Stomach smooth muscle (tissue), 2 donors: Measurements from ENCODE around the gene ACADVL.
"Not testable (repeated sequence)": the region's sequence is repeated elsewhere in the genome, so short reads cannot be mapped to it uniquely, and the experiment has no call there.

Experiments used
- H3K27ac ChIP-seq: one replicate; pipeline ENCODE4 v1.7.0; 2013; ENCODE audit warnings: mild to moderate bottlenecking, low read length, inconsistent platforms
- H3K27me3 ChIP-seq, 2 donors: one replicate each; pipeline ENCODE4 v1.7.0; 2013; ENCODE audit warnings: low read length in 2 of 2; ENCODE audit not compliant: insufficient read depth in 2 of 2, control insufficient read depth in 1 of 2
- H3K36me3 ChIP-seq, 2 donors: one replicate each; pipeline ENCODE4 v1.7.0; 2013; ENCODE audit warnings: low read length in 2 of 2; ENCODE audit not compliant: control insufficient read depth in 2 of 2, insufficient read depth in 2 of 2
- H3K4me1 ChIP-seq: one replicate; pipeline ENCODE4 v1.7.0; 2013; ENCODE audit warnings: low read length; ENCODE audit not compliant: control insufficient read depth, insufficient read depth
- H3K4me3 ChIP-seq, 2 donors: one replicate each; pipeline ENCODE4 v1.7.0; 2013; ENCODE audit warnings: low read length in 2 of 2
- H3K9ac ChIP-seq, 2 donors: one replicate each; pipeline ENCODE4 v1.7.0; 2013; ENCODE audit warnings: low read length in 2 of 2, mild to moderate bottlenecking in 1 of 2
- H3K9me3 ChIP-seq, 2 donors: one replicate each; pipeline ENCODE4 v1.7.0; 2013; ENCODE audit warnings: low read length in 2 of 2; ENCODE audit not compliant: control insufficient read depth in 2 of 2
- donor health status: healthy.
- donor health status: Pancreatic carcinoma.

The ACADVL gene

DNA sequence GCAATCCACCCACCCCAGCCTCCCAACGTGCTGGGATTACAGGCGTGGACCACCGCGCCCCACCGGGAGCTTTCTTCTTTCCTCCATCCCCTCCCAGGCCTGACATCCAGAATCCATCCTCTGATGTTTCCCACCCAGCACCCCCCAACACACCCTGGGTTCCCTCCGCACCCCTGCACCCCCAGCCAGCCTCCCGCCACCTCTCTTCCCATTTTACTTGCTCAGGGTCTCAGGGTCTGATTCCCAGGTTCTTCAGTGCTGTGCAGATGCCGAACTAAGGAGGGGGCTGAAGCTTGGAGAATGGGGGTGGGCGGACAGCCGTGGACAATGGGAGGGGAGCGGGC is 40.8 kb upstream of the ACADVL start:
- no peaks in the 10 kb centered on the region for H3K36me3 ChIP-seq
- H3K27me3 ChIP-seq: peaks cover 32 to 40% of the 10 kb centered on the region in 2 donors
- no peak overlapping the region for H3K4me3 ChIP-seq
- H3K9ac ChIP-seq: no peak overlapping the region
- no peak overlapping the region for H3K27ac ChIP-seq
- no peaks in the 10 kb centered on the region for H3K9me3 ChIP-seq
- H3K4me1 ChIP-seq: peaks cover 17% of the 10 kb centered on the region

DNA sequence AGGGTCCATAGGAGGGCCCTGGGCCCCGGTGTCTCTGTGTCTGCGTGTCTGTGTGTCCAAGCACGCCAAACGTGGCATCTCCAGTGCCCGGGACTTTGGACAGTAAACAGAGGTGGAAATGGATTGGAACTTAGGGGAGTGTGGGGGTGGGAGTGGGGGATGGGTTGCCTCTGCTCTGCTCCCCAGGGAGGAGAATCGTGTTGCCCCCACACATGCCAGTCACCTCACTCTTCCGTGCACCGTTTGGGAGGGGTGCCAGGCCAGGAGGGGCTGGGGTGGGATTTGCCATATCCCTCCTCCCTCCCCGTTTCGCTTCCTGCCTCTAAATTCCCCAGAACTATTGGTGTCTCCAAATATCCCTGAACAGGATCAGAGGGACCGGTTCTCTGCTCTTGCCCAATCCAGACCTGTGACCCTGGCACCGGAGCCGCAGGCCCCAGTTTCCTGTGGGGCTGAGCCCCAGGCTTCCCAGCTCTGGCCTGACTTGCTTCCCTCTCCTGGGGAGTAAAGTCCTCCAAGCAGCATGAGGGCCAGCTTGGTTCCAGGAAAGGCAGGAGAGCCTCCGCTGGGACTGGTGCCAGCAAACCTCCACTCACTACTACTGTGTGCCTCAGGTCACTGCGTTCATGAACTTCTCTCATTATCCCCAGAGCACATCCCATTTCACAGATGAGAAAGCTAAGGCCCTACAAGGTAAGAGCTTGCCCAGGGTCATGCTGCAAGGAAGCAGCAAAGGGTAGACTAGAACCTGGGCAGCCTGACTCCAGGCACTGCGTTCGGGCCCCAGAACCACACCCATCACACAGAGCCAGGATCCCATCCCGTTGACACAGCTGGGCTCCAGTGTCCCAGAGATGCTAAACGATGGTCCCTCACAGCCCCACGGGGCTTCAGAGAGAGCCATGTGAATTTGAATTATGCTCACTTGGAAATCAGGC is 40.2 kb upstream of the ACADVL start, which contains the start of gene ASGR1:
ASGR1 (minus strand) TSS at position 54 of the 938 bp plus-strand sequence. CDS start 807 bp downstream, outside the sequence.
- no peak within 1 kb of the TSS for H3K4me3 ChIP-seq
- no peak within 1 kb of the TSS for H3K9ac ChIP-seq
- peaks cover 28 to 33% of the 10 kb centered on the region in 2 donors for H3K27me3 ChIP-seq

DNA sequence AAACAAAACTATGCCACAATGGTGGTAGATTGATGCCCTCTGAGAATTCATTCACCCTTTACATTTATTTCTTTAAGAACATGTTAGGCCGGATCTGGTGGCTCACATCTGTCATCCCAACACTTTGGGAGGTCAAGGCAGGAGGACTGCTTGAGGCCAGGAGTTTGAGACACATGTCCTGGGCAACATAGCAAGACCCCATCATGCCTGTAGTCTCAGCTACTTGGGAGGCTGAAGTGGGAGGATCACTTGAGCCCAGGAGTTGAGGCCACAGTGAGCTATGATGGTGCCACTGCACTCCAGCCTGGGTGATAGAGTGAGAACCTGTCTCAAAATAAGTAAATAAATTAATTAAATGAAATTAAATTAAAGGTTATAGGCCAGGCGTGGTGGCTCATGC is 37.6 kb upstream of the ACADVL start:
- H3K36me3 ChIP-seq, H3K4me3 ChIP-seq, H3K9me3 ChIP-seq, H3K9ac ChIP-seq, H3K27ac ChIP-seq: not testable (repeated sequence)
- Histone ChIP-seq H3K27me3 (peaks cover 11 to 14% of the 10 kb centered on the region in 2 donors), H3K4me1 (peaks cover 15% of the 10 kb centered on the region)

More for the DNA sequence above, 40.2 kb upstream of the ACADVL start, which contains the start of gene ASGR1:
- no peaks in the 10 kb centered on the region for H3K36me3 ChIP-seq
- H3K4me1 ChIP-seq: peaks cover 14% of the 10 kb centered on the region
- no peaks in the 10 kb centered on the region for H3K9me3 ChIP-seq
- no peak within 1 kb of the TSS for H3K27ac ChIP-seq

DNA sequence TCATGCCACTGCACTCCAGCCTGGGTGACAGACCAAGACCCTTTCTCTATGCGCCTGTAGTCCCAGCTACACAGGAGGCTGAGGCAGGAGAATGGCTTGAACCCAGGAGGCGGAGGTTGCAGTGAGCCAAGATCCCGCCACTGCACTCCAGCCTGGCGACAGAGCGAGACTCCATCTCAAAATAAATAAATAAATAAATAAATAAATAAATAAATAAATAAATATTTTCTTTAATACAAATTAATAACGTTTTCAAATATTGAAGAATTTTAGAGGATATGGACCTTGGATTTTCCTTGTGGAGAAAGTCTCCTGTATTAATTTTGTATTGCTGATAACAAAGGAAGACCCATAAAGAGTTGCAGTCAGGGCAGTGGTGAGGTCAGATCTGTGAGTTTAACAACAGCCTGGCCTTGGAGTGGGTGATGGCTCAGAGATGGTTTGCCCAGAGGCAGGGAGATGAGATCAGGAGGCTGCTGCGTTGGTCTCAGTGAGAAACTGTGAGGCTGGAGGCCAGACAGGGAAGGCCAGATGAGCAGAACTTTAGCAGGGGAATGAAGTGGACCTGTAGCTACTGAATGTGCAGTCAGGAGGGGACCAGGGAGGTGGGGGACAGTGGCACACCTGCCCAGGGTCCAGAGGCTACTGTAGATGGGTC is 36.2 kb upstream of the ACADVL start:
- Histone ChIP-seq H3K9ac (no peak overlapping the region), H3K27me3 (peaks cover 0 to 2% of the 10 kb centered on the region in 2 donors), H3K9me3 (no peaks in the 10 kb centered on the region), H3K4me1 (peaks cover 3% of the 10 kb centered on the region), H3K36me3 (no peaks in the 10 kb centered on the region), H3K4me3 (no peak overlapping the region), H3K27ac (no peak overlapping the region)

DNA sequence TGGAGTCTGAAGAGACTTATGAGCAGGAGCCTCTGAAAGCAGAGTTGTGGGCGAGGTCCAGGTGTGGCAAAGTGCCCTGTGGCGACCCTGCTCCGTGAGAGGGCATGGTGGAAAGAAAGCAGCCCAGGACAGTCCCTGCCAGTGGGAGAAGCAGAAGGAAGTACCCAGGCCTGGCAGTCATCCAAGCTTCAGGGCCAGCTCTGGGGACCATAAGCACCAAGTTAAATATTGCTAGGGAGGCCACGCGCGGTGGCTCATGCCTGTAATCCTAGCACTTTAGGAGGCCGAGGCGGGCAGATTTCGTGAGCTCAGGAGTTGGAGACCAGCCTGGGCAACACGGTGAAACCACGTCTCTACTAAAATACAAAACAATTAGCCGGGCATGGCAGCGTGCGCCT is 35.6 kb upstream of the ACADVL start:
- peaks cover 0 to 1% of the 10 kb centered on the region in 2 donors for H3K27me3 ChIP-seq
- peaks cover 3% of the 10 kb centered on the region for H3K4me1 ChIP-seq
- H3K4me3 ChIP-seq: no peak overlapping the region
- H3K27ac ChIP-seq: no peak overlapping the region
- no peaks in the 10 kb centered on the region for H3K36me3 ChIP-seq
- H3K9ac ChIP-seq: no peak overlapping the region
- no peaks in the 10 kb centered on the region for H3K9me3 ChIP-seq

DNA sequence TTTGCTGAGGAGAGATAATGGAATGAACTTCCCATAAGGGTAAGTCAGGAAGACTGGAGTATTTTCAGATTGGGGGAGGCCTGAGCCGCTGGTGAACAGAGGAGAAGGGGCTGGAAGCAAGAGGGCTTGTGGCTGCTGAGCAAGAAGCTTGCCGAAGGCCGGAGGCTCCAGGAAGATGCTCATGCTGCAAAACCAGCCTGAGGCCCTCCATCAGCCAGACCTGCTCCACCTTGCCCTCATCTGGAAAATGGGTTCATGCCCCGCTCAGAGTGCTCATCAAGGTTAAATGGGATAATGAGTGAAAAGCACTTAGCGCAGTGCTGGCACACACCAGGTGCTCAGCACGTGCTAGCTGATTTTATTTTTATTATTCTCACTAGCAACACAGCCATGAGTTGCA is 35.1 kb upstream of the ACADVL start:
- no peak overlapping the region for H3K9ac ChIP-seq
- no peaks in the 10 kb centered on the region for H3K36me3 ChIP-seq
- no peak overlapping the region for H3K4me3 ChIP-seq
- H3K27ac ChIP-seq: no peak overlapping the region
- H3K9me3 ChIP-seq: no peaks in the 10 kb centered on the region
- peaks cover 3% of the 10 kb centered on the region for H3K4me1 ChIP-seq
- H3K27me3 ChIP-seq: no peaks in the 10 kb centered on the region

DNA sequence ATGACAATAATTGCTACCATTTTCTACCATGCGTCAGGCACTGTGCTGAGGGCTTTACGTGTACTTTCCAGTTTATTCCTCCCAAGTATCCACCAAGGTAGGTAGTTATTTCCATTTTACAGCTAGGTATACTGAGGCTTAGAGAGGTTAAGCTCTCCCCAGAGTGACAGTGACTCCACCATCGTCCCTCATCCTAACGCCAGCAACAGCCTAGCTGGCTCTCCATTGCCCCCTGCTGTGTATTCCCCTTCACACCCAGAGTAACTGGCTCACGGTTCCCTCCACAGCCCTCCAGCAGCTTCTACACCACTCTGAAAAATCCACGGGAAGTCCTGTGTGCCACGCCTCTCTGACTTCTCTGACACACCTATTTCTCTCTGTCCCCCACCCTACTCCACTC is 33.5 kb upstream of the ACADVL start:
- H3K9ac ChIP-seq: no peak overlapping the region
- H3K27me3 ChIP-seq: no peaks in the 10 kb centered on the region
- no peaks in the 10 kb centered on the region for H3K36me3 ChIP-seq
- H3K27ac ChIP-seq: no peak overlapping the region
- no peak overlapping the region for H3K4me3 ChIP-seq
- no peaks in the 10 kb centered on the region for H3K9me3 ChIP-seq
- H3K4me1 ChIP-seq: peaks cover 3% of the 10 kb centered on the region

DNA sequence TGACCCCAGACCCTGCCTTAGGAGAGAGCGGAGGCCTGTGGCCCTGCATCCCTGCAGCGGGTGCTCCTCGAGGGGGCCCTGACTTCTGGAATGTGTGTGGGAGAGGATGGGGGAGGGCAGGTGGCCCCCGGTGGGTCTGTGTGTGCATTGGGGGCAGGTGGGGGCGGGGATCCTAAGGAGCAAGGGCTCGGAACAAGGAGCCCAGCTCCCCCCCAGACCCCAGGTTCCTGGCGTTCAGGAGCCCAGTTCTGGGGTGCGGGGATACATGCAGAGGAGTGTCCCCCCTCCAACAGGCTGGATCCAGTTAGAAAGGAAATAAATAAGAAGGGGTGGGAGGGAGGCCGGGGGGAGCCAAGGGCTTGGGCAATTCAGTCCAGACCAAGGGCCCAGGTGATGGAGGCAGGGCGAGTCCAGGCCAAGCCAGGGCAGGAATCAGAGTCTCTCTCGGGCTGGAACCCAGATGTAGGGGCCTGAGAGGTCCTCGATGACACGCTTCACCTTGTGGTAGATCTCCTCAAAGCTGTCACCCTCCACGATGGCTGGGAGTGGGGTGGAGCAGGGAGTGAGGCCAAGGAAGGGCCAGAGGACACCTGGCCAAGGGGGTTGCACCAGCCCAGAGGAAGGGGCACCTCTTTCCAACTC is 29.3 kb upstream of the ACADVL start:
- Histone ChIP-seq H3K36me3 (peaks cover 17 to 18% of the 10 kb centered on the region in 2 donors), H3K27ac (no peak overlapping the region), H3K27me3 (no peaks in the 10 kb centered on the region), H3K4me1 (peaks cover 3% of the 10 kb centered on the region), H3K9ac (no peak overlapping the region), H3K4me3 (no peak overlapping the region), H3K9me3 (no peaks in the 10 kb centered on the region)

DNA sequence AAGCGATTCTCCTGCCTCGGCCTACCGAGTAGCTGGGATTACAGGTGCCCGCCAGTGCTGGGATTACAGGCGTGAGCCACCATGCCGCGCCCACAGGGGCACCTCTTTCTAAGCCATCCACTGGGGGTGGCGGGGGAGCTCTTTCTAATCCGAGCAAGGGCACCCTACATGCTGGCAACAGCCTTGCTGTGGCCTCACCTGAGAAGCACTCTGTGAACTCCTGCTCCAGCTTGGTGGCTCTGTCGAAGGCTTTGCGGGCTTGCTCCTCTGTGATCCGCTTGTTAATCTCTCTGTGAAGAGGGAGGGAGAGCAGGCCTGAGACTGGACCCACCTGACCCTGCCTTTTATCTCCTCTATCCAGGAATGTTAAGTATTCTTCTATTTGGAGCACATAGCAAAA is 28.7 kb upstream of the ACADVL start:
- H3K9me3 ChIP-seq: no peaks in the 10 kb centered on the region
- peaks cover 23 to 24% of the 10 kb centered on the region in 2 donors for H3K36me3 ChIP-seq
- H3K27me3 ChIP-seq: no peaks in the 10 kb centered on the region
- H3K4me3 ChIP-seq: no peak overlapping the region
- no peak overlapping the region for H3K9ac ChIP-seq
- peaks cover 3% of the 10 kb centered on the region for H3K4me1 ChIP-seq
- no peak overlapping the region for H3K27ac ChIP-seq

DNA sequence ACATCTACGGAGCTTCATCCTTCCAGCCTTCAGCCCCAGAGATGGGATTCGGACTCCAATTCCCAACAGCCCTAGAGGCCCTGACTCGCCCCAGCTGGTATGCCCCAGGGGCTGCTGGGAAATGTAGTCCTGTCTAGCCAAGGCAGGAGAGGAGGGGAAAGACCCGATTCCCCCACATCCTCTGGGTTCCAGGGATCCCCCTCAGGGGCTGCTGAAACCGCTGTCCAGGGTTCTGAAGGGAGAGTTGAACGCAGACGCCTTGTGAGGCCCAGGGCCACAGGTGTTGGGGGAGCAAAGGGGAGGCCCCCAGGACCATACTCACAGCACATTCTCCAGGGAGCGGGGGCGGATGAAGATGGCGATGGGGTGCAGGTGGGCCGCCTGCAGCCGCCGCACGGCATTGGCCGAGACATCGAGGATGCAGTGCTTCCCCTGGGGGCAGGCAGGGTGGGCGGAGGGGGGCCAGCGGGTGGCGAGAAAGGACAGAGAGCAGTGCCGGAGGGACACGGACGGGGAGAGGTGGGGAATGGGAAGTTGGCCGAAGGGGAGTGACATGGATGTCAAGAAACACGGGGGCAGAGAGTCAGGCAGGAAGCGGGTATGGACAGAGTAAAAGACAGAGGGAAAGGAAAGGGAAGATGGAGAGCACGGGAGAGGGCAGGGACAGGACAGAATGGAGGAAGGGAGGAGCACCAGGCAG is 28.0 kb upstream of the ACADVL start:
- no peak overlapping the region for H3K4me3 ChIP-seq
- H3K36me3 ChIP-seq: peaks cover 30% of the 10 kb centered on the region in 2 donors
- H3K27ac ChIP-seq: no peak overlapping the region
- H3K27me3 ChIP-seq: no peaks in the 10 kb centered on the region
- no peaks in the 10 kb centered on the region for H3K9me3 ChIP-seq
- H3K9ac ChIP-seq: no peak overlapping the region
- no peaks in the 10 kb centered on the region for H3K4me1 ChIP-seq
